Epithelial cell of proximal tubule (primary cell): ENCODE results near the gene ATP2C2. TPM values are rescaled to one million over a fixed set of nuclear protein-coding genes. Genes with fewer than 3 reads are reported as not detected.
A peak's percentile ranks its signal among the peaks of the same experiment; 100 is the strongest.

Source experiments
- DNase-seq: peaks from one replicate; pipeline ENCODE4 v3.0.0-alpha.2; 2011; ENCODE audit warnings: low read depth
- H3K4me3 ChIP-seq: 2 replicates; pipeline ENCODE4 v1.5.1; 2011; ENCODE audit warnings: low read depth, mild to moderate bottlenecking, low read length
- total RNA-seq: library from RNA; depleted of rRNA; stranded (reverse); fragments of >200 nt; gene quantifications from 2 replicates; pipeline ENCODE4 v1.2.3, GENCODE V29; 2015
- TF ChIP-seq, protein P1 (sequence below): conservative IDR thresholded peaks from 2 replicates; pipeline ENCODE4 v1.5.1; 2012; ENCODE audit warnings: low read depth, mild to moderate bottlenecking, low read length

The ATP2C2 gene
- total RNA-seq, 1 donor from 2014 or later: 6.3 TPM

DNA sequence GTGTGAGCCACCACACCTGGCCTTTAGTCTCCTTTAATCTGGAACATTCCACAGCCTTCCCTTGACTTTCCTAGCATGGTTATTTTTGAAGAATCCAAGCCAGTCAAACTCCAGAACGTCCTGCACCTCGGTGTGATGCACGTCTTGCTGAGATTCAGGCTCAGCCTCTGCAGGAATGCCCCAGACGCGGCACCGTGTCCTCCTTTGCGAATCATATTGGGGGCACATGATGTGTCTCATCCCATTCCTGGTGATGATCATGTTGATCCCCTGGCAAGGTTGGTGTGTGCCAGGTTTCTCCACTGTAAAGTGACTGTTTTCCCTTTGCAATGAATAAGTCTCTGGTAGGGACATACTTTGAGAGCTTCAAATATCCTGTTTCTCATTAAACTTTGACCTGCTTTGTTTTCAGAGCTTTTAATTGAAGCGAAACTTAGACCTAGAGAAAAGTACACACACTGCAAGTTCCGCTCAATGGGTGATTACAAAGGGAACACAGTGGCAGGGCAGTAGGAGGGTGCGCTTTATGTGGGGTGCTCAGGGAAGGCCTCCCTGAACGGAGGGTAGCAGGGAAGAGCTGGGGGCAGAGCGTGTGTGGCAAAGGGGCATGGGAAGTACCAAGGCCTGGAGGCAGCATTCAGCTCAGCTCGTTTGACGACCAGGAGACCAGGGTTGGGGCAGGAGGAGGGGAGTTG lies 9.6 kb upstream of the ATP2C2 start:
- no peak overlapping the region for H3K4me3 ChIP-seq
- TF ChIP-seq, protein P1, sequence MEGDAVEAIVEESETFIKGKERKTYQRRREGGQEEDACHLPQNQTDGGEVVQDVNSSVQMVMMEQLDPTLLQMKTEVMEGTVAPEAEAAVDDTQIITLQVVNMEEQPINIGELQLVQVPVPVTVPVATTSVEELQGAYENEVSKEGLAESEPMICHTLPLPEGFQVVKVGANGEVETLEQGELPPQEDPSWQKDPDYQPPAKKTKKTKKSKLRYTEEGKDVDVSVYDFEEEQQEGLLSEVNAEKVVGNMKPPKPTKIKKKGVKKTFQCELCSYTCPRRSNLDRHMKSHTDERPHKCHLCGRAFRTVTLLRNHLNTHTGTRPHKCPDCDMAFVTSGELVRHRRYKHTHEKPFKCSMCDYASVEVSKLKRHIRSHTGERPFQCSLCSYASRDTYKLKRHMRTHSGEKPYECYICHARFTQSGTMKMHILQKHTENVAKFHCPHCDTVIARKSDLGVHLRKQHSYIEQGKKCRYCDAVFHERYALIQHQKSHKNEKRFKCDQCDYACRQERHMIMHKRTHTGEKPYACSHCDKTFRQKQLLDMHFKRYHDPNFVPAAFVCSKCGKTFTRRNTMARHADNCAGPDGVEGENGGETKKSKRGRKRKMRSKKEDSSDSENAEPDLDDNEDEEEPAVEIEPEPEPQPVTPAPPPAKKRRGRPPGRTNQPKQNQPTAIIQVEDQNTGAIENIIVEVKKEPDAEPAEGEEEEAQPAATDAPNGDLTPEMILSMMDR: no peak
- DNase-seq: peak; percentile 20

DNA sequence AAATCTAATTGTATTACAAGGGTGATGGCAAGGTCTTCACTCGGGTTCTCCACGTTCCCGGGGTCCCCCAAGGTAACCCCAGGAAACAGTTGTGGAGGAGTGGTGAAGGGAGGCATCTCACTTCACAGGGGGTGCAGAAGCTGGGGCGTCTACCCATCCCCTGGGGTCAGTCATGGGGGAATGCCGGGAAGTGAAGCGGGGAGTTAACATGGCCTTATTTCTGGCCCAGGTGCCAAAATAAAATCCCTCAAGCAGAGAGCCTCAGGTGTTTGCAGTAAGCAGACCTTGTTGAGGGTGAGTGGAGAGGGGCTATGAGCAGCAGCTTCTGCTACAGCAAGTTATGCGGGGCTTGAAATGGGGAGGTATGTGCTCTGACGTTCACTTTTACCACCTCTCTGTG lies 9.0 kb upstream of the ATP2C2 start:
- H3K4me3 ChIP-seq: no peak overlapping the region
- no peak for DNase-seq
- TF ChIP-seq, protein P1: no peak

DNA sequence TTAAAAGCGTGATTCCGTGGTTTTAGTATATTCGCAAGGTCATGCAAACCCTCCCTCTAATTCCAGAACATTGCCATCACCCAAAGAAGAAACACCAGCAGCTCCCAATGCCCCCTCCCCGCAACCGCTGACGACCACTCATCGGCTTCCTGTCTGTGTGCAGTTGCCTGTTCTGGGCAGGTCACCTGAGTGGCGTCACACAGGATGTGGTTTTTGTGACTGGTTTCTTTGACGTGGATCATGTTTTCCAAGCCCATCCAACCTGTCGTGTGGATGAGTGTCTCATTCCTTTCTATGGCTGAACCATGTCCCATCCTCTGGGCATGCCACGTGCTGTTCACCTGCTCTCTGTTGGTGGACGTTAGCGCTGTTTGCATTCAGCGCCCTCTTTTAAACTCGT lies 8.2 kb upstream of the ATP2C2 start:
- DNase-seq: no peak
- H3K4me3 ChIP-seq: no peak overlapping the region
- TF ChIP-seq, protein P1: no peak

DNA sequence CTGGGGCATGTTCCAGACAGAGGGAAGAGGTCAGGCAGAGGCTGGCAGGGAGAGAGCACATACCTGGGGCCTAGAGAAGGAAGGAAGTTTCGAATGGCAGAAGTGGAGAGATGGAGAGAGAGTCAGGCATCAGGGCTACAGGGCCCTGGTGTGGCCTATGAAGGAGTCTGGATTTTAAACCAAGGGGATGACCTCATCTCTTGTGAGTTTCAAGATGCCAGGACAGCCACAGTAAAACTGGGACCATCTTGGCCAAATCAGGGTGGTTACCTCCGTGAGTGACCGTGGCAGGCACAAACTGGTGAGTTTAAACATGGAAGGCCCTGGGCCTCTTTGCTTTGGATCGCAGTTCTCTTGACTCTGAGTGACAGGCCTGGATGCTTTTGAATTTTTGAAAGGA lies 7.6 kb upstream of the ATP2C2 start:
- DNase-seq: no peak
- TF ChIP-seq, protein P1: no peak
- no peak overlapping the region for H3K4me3 ChIP-seq

DNA sequence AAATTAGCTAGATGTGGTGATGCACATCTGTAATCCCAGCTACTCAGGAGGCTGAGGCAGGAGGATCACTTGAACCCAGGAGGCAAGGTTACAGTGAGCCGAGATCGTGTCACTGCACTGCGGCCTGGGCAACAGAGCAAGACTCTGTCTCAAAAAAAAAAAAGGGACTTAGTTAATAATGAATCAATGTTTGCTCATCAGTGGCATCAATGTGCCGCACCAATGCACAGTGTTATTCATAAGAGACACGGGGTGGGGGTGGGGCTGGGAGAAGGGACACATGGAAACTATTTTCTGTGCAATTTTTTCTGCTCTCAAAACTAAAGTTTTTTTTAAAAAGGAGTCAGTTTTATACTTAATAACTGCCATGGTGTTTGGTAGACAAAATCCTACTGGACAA lies 6.8 kb upstream of the ATP2C2 start:
- peak; percentile 38 for DNase-seq
- no peak overlapping the region for H3K4me3 ChIP-seq
- TF ChIP-seq, protein P1: no peak

DNA sequence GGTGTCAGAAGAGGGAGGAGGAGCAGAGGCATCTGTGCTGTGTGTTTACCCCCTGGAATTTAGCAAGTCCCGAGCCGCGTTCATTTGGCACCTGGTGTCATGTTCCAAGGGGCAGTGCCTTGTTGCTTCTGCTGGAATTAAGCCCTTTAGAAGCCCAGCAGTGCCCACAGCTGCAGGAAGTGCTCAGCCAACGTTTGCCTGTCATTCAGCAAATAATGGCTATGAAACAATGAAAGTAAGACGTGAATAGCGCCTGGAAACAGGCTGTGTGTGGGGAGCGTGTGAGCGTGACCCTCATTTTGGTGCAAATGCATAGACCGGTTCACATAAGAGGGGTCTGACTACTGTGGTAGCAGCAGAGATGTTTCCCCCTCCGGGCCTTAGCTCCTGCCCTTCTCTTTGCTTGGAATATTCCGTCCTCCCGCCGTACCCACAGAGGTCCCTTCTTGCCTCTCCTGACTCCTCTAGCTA lies 5.8 kb upstream of the ATP2C2 start:
- TF ChIP-seq, protein P1: no peak
- no peak for DNase-seq
- H3K4me3 ChIP-seq: no peak overlapping the region

DNA sequence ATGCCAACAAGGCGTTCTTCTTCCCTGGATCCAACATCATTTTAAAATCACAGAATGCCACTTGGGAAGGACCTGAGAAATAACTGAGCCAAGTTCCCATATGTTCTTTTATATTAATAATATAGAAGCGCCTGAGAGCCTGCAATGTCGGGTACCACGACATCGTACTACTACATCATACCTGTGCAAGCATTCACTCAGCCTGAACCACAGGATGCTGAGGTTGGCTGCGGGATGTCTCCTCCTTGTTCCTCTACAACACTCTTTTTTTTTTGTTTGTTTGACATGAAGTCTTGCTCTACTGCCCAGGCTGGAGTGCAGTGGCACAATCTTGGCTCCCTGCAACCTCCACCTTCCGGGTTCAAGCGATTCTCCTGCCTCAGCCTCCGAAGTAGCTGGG lies 2.1 kb upstream of the ATP2C2 start:
- DNase-seq: no peak
- TF ChIP-seq, protein P1: no peak
- no peak overlapping the region for H3K4me3 ChIP-seq
